GM12801 (cell line): ENCODE data around the gene TNFRSF11A.

ENCODE experiments used
- TF ChIP-seq, protein P1 (sequence below): IDR thresholded peaks from one replicate; pipeline ENCODE4 v1.5.1; 2011; ENCODE audit warnings: control low read depth; ENCODE audit not compliant: insufficient read length; ENCODE audit errors: extremely low read depth

TNFRSF11A gene

DNA sequence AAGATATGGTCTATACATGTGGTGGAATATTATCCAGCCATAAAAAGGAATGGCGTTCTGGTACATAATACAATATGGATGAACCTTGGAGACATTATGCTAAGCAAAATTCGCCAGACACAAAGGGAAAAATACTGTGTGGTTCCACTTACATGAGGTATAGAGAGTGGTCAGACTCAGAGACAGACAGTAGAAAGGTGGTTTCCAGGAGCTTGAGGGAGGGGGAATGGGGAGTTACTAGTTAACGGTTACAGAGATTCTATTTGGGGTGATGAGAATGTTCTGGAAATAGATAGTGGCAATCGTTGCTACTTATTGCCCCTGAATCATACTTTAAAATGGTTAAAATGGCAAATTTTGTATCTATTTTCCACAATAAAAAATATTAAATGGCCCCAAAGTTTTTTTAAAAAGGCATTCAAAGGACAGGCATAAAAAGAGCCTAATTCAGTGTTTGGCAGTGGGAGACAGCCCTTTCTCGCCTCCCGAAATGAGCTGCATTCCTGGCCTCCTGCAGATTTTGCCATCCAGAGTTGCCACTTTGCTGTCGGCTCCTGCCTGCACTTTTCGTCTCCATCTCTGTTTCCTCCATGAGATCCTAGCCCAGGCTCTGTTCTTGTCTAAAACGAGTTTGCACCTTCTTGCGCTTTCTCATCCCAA, 13.5 kb downstream of the TNFRSF11A start:
- TF ChIP-seq, protein P1, sequence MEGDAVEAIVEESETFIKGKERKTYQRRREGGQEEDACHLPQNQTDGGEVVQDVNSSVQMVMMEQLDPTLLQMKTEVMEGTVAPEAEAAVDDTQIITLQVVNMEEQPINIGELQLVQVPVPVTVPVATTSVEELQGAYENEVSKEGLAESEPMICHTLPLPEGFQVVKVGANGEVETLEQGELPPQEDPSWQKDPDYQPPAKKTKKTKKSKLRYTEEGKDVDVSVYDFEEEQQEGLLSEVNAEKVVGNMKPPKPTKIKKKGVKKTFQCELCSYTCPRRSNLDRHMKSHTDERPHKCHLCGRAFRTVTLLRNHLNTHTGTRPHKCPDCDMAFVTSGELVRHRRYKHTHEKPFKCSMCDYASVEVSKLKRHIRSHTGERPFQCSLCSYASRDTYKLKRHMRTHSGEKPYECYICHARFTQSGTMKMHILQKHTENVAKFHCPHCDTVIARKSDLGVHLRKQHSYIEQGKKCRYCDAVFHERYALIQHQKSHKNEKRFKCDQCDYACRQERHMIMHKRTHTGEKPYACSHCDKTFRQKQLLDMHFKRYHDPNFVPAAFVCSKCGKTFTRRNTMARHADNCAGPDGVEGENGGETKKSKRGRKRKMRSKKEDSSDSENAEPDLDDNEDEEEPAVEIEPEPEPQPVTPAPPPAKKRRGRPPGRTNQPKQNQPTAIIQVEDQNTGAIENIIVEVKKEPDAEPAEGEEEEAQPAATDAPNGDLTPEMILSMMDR, result no peak

DNA sequence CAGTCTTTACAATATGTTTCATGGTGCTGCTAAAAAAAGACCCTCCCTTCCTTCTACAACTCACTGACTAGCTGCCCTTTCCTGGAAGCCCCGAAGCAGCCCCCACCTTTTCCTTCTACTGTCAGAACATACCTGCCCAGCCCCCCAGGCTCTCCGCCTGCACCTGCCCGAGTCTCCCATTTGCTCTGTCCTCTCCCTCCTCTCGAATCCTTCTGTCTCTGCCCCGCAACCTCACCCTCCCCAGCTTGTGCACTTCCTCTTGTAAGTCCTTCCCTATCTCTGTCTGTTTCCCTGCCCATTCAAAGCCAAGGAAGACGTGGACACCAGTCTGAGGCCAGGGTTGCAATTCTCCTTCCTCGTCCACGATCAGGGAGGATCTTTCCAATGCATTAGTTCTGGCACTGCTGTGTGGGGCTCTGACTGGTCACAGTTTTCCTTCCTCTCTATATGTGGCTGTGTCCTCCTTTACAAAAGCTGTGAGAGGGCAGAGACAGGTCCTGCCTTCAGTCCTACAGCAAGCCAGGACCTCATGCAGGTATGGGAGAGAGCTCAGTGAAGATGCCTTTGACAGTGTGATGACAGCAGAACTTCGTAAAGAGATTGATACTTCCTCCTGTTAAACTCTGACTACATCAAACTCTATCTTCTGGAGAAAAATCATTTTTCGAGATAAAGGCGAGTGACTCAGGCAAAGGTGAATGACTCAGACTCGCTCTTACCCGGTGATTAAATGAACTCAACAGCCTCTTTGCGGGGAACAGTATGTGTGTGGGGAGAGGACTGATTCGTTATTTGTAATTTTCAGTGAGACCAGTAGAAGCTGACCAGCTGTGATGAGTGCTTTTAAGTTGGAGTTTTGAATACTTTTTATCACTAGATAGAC, 14.2 kb downstream of the TNFRSF11A start:
- TF ChIP-seq, protein P1, result no peak

DNA sequence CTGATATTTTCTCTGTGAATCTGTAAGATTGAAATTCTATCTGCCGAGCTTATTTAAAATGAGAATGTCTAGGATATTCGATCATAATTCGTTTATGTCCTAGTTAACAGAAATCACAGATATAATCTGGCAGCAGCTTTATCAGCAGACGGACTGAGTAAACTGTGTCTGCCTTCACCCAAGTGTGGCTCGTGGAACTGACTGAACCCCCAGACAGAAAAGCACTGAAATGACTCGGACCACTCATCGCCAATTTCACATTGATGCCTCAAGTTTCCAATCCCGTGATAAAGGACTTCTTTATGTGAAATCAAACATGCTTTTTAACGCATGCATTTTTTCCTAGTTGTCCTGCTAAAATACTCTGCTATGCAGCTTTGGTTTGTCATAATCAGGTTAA, 15.9 kb downstream of the TNFRSF11A start:
- TF ChIP-seq, protein P1, result no peak

DNA sequence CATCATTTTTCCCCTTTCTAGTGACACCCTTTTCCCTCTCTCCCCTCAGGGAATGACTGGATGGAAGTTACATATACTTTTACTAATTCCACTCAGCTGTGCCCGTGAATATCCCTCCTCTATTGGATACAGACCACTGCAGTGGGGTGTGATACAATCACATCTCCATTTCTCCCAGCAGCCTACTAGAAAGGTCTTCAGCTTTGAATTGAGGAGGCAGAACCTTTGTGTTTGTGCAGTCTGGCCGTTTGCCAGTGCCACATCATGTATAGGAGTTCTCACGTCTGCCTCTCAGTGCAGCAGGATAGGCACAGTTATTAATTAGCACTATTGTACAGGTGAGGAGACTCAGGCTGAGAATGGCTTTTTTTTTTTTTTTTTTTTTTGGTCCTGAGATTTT, 16.4 kb downstream of the TNFRSF11A start:
- TF ChIP-seq, protein P1, result no peak

DNA sequence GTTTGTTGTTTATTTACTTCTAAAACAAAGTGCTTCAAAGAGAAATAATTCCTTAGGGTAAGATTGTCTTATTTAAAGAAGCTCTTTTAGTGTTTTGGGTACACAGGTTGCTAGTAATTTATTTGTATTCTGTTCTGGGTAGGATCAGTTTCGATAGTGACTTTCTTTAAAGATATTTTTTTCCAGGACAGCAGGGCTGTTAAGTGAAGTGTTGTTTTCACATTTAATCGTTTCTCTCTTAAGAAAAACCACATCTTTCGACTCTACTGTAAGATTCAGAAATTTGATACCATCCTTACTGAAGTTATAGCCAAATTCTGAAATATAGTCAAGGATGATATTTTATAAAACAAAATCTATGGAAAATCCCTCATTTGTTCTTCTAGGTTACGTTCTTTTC, 17.8 kb downstream of the TNFRSF11A start:
- TF ChIP-seq, protein P1, result no peak

DNA sequence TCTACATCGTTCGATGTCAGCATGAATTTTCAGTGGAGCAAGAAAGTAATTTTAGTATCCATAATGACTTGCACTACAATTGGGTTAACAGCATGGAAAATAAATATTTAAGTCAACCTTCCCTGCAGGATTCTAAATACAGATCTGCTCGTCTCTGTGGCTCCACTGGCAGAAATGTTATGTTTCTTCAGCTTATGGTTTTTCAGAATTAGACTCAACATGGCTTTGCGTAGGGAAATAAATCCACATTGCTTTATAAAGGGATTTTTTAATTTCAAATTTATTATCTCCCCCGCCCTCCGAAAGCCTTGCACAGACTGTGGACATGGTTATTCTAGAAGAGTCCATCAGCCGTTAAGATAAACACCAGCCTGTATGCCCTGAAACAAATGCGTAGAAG, 18.2 kb downstream of the TNFRSF11A start:
- TF ChIP-seq, protein P1, result no peak

DNA sequence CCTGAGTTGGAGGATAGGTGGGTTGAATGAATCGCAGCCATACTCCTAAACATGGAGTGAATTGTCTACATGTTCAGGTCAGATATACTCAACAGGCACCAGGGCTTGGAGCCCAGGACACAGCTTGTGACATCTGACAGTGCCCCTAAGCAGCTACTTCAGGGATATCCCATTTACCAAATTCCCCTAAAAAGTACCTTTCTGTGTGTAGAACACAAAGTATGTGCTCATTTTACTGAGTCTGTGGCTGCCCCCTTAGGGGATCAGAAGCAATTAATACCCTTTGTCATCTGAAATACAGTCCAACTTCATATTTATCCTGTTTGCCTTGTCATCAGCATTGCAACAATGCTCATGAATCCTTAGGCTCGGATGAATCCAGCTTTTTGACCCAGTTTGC, 20.8 kb downstream of the TNFRSF11A start:
- TF ChIP-seq, protein P1, result no peak
